SKM-1 treated with dmso at 0.1 percent for 144 hours (cell line): ENCODE data around the gene ZNF689.
"Not testable (repeated sequence)": the region's sequence is repeated elsewhere in the genome, so short reads cannot be mapped to it uniquely, and the experiment has no call there.

Experiments used
- DNase-seq: peaks from one replicate; lab custom pipeline; 2025; ENCODE audit not compliant: unreplicated experiment; lab: John Stamatoyannopoulos, UW

Gene ZNF689

GRCh38 chr16:30601966-30602365 lies 8.2 kb downstream of the ZNF689 start:
- DNase-seq, result no peak

DNA sequence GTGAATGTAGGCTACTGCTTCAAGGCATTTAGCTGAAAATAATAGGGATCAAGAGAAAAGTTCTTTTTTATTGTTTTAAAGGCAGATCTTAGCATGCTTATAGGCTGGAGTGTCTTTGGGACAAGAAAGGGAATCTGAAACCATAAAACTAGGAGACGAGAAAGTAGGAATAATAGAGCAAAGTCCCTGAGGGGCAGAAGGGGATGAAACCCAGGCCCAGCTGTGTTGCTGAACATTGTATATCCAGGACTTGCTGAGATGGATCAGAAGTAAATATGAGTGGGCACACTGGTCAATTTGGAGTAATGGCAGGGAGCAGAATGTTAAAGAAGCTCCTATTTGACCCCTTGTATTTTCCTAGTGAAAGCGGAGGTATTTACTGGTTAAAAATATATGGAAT lies 9.3 kb downstream of the ZNF689 start:
- no peak for DNase-seq

DNA sequence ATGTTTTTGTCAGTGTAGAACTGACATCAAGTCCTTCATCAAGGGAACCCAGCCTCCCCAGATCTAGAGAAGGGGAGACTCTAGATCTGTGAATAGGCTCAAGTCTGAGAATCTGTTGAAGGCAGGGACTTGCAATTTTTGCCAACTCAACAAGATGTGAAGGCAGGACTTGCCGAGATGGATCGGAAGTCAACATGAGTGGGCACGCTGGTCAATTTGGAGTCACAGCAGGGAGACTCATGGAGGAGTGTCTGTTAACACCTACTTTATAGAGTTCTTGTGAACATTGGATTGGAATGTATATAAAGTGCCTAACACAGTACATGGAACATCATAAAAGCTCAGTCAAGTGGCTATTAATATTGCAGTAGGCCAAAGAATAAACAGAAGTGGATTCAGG lies 10.0 kb downstream of the ZNF689 start:
- no peak for DNase-seq

GRCh38 chr16:30592871-30593270 lies 17.3 kb downstream of the ZNF689 start:
- DNase-seq, result no peak

DNA sequence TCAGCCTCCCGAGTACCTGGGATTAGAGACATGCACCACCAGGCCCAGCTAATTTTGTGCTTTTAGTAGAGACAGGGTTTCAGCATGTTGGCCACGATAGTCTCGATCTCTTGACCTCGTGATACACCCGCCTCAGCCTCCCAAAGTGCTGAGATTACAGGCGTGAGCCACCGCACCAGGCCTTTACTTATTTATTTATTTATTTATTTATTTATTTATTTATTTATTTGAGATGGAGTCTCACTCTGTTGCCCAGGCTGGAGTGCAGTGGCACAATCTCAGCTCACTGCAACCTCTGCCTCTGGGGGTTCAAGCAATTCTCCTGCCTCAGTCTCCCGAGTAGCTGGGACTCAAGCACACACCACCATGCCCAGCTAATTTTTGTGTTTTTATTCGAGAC lies 19.3 kb downstream of the ZNF689 start:
- not testable (repeated sequence) for DNase-seq

- not testable (repeated sequence) for DNase-seq
These were observed 20.6 kb downstream of the ZNF689 start for GRCh38 chr16:30589582-30589981.

GRCh38 chr16:30588651-30589050 lies 21.5 kb downstream of the ZNF689 start:
- no peak for DNase-seq

GRCh38 chr16:30585400-30586191 lies 24.6 kb downstream of the ZNF689 start, which contains the start of gene ZNF785:
Gene ZNF785 (minus strand): TSS chr16:30585697. CDS start chr16:30585611, 86 bp downstream.
- DNase-seq, result peak; percentile 99

GRCh38 chr16:30585022-30585399 lies 25.2 kb downstream of the ZNF689 start:
- no peak for DNase-seq

- no peak for DNase-seq
These were observed 27.4 kb downstream of the ZNF689 start for GRCh38 chr16:30582611-30583340.

DNA sequence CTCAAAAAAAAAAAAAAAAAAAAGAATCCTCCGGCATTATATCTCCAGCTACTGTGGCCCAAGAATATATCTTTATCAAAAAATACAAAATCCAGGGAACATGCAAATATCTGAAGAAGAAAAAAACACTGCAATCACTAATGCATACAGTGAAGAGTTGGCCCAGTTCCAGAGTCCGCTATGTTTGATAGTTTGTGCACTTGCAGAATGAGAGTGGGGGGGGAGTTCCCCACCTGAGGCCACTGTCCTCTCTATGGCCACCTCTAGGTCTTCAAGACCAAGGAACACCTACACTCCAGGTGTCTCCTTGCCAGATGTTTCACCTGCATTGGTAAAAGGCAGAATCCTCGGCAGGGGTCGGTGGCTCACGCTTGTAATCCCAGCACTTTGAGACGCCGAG lies 28.7 kb downstream of the ZNF689 start:
- DNase-seq, result no peak

DNA sequence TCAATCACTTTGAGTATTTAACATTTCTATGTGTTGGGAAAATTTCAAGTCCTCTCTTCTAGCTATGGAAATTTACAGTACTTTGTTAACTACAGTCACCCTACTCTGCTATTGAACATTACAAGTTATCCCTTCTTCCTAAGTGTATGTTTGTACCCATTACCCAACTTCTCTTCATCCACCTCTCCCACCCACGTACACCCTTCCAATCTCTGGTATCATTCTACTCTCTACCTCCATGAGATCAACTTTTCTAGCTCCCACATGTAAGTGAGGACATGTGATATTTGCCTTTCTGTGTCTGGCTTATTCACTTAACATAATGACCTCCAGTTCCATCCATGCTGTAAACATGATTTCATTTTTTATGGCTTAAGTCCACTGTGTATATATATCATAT lies 35.5 kb downstream of the ZNF689 start:
- no peak for DNase-seq

DNA sequence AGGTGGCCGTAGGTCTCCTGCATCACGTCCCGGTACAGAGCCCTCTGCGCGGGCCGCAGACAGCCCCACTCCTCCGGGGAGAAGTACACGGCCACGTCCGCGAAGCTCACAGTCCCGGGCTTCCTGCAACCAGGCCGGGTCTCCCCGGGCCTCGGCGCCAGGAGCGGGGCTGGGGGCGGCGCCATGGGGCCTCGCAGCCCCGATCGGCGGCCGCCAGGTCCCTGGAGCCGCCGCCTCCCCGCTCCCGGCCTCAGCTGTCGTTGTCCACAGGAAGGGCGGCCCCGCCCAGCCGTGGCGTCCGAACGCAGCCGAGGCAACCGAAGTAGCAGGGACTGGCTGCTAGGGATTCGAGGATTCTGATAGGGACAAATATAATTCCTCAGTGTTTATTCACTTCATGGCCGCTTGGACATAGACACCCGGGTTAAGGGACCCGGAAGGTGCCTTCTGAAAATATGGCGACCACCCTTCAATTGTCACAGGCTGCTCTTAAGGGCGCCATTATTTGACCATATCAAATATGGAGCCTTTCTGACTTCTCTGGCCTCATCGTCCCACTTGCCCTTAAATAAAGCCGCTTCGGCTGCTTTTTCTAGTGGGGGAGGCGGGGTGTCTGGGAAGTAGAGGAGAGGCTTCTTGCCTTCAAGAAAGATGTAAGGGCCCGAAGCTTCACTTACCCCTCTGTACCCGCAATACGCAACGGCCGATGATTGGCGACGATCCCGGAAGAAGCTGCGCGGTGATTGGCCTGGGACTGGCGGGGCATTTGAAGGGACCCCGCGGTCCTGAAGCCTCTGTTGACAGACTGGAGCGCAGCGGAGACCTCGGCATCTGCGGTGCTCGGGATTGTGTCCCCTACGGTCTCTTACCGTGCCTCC lies 38.5 kb downstream of the ZNF689 start, which contains the start of gene ZNF688:
ZNF688 (minus strand) TSS at position 270 of the 878 bp plus-strand sequence; CDS start at position 185, 85 bp downstream.
- DNase-seq, result peak; percentile 92

DNA sequence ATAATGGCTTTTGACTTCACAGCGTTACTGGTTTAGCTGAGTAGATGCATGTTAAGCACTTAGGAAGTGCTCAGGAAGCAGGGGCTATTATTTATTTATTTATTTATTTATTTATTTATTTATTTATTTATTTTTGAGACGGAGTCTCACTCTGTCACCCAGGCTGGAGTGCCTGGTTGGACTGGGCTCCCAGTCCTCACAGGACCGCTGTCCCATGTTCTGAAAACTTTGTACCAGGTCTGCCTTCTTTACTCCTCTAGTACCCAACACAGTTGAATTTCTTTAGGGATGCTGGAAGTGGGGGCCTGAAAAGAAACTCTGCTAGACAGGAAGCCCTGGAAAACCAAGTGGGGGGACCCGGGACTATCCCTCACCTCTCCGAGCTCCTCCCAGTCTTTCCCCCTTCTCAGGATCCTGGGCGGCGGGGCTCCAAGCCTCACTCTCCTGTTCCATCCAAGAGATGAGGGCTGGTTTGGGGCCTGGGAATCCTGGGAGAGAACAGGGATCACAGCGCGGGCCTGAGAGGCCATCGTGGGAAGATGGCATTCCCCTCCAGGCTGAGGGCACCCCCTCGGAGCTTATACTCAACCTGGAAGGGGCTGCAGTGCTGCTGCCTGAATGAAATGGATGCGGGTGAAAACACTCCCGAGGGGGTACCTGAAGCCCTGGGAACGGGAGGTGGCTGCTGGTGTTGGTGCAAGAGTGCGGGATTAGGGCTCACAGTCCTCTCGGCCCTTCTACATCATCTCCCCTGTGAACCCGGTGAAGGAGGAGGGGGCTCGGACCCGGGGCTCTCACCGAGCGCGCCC lies 39.3 kb downstream of the ZNF689 start:
- no peak for DNase-seq

DNA sequence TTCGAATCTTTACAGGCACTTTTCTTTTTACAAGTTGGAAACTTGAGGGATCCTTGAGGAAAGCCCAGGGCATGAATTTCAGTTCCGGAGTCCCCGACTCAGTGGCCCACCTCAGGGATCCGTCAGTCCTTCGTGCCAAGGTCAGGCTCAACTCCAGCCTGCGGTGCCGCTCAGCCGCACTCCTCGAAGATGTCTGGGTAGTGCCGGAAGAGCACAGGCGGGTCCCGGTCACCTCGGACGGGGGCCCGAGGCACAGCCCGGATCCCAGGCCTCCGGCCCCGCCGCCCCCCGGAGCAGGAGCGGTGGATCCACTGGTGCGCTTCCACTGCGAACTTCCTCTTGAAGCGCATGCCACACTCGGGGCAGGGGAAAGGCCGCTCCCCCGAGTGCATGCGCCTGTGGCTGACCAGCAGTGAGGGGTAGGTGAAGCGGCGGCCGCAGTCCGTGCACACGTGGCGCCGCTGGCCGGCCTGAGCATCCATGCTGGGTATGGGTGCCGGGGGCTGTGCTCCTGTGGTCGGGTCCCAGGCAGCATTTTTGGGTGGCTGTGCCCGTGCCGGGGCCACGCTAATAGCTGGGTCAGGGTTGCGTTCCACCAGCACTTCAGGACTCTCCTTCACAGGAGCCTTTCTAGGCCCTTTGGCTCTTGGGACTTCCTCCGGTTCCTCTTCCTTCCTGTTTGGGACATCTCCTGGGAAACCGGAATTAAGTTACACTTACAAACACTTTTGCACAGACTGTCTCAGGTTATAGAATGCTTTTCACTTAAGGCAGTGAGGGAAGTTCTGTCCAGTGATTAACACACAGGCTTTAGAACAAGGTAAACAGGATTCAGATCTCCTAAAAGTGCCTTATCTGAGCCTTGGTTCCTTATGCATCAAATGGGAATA lies 40.2 kb downstream of the ZNF689 start:
- no peak for DNase-seq

GRCh38 chr16:30569281-30569680 lies 40.9 kb downstream of the ZNF689 start:
- no peak for DNase-seq

- peak; percentile 27 for DNase-seq
These were observed 42.1 kb downstream of the ZNF689 start for GRCh38 chr16:30567991-30568638.

DNA sequence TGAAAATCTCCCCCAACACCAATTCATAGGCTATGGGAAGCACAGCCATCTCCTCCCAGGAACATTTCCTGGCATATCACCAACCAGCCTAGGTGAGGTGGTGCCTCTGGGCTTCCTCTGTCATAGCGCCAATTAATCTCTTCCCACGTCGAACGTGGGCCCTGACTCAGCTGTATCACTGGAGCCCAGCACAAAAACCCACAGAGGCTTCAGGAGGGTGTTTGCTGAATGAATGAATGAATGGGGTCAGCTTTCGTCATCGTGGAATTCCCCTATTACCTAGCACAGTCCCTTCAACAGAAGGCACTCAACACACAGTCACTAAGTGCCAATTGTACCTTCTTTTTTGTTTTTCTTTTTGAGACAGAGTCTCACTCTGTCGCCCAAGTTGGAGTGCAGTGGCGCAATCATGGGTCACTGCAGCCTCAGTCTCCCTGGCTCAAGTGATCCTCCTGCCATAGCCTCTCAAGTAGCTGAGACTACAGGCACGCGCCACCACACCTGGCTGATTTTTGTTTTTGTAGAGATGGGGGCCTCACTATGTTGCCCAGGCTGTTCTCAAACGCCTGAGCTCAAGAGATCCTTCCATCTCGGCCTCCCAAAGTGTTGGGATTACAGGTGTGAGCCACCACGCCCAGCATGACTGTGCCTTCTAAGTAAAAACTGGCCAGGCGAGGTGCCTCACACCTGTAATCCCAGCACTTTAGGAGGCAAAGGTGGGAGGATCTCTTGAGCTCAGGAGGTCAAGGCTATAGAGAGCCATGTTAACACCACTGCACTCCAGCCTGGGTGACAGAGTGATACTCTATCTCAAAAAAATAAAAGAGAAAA lies 42.8 kb downstream of the ZNF689 start:
- no peak for DNase-seq
